Ascending aorta (tissue), 2 donors: Measurements from ENCODE around the gene DUSP23. TPM values are rescaled to one million over a fixed set of nuclear protein-coding genes. Genes with fewer than 3 reads are reported as not detected.
A peak's percentile ranks its signal among the peaks of the same experiment; 100 is the strongest.

ENCODE experiments used
- DNase-seq, 2 donors: peaks; one replicate each; pipeline ENCODE4 v3.0.0-alpha.2; 2019; ENCODE audit warnings: low spot score in 2 of 2
- H3K27ac ChIP-seq, 2 donors: fragments of 200-600 bp; sonication (generic); one replicate each; pipeline ENCODE4 v1.5.1; 2016 to 2017; ENCODE audit warnings: mild to moderate bottlenecking in 1 of 2
- H3K27me3 ChIP-seq: fragments of 200-600 bp; sonication (generic); one replicate; pipeline ENCODE4 v1.5.1; 2017
- H3K36me3 ChIP-seq, 2 donors: fragments of 200-600 bp; sonication (generic); one replicate each; pipeline ENCODE4 v1.5.1; 2016
- H3K4me1 ChIP-seq, 2 donors: fragments of 200-600 bp; sonication (generic); one replicate each; pipeline ENCODE4 v1.5.1; 2016 to 2017; ENCODE audit warnings: mild to moderate bottlenecking in 1 of 2
- H3K4me3 ChIP-seq, 2 donors: fragments of 200-600 bp; sonication (generic); one replicate each; pipeline ENCODE4 v1.5.1; 2016 to 2017; ENCODE audit warnings: mild to moderate bottlenecking in 1 of 2
- H3K9me3 ChIP-seq, 2 donors: fragments of 200-600 bp; sonication (generic); one replicate each; pipeline ENCODE4 v1.5.1; 2016
- CTCF ChIP-seq, 3 experiments: fragments of 200-600 bp in 2 of 3; fragments of 450-650 bp in 1 of 3; sonication (generic) in 2 of 3; IDR thresholded peaks; one replicate each; pipeline ENCODE4 v1.5.1; 2016 to 2019; ENCODE audit warnings: antibody characterized with exemption in 3 of 3, mild to moderate bottlenecking in 1 of 3, moderate library complexity in 1 of 3
- intact Hi-C: fragments of 100-400 bp; cut with DNase I; formaldehyde crosslinking; loops from one replicate; pipeline ENCODE4 v1.15.1; 2023
- total RNA-seq: library from RNA; depleted of rRNA; stranded (reverse); fragments of >200 nt; gene quantifications from one replicate; pipeline ENCODE4 v1.1.0, GENCODE V29; 2016

Gene DUSP23
- total RNA-seq, 1 donor from 2014 or later, result 549 TPM

GRCh38 chr1:159749630-159750029 is 31.1 kb upstream of the DUSP23 start:
- intact Hi-C loops, result no loop called here
- no peaks in the 10 kb centered on the region for H3K9me3 ChIP-seq
- H3K27ac ChIP-seq, result no peak overlapping the region
- no peak for TF ChIP-seq CTCF (IDR thresholded peaks at IDR 0.05)
- no peaks in the 10 kb centered on the region for H3K4me1 ChIP-seq
- H3K36me3 ChIP-seq, result no peaks in the 10 kb centered on the region
- no peak for DNase-seq
- H3K27me3 ChIP-seq, result no peaks in the 10 kb centered on the region
- H3K4me3 ChIP-seq, result no peak overlapping the region

GRCh38 chr1:159750621-159751020 is 30.1 kb upstream of the DUSP23 start:
- no peak for DNase-seq
- Histone ChIP-seq H3K4me3 (no peak overlapping the region), H3K9me3 (no peaks in the 10 kb centered on the region), H3K27me3 (no peaks in the 10 kb centered on the region), H3K4me1 (no peaks in the 10 kb centered on the region), H3K36me3 (no peaks in the 10 kb centered on the region), H3K27ac (no peak overlapping the region)
- intact Hi-C loops, result no loop called here
- TF ChIP-seq CTCF (IDR thresholded peaks at IDR 0.05), result no peak

GRCh38 chr1:159751031-159751430 is 29.7 kb upstream of the DUSP23 start:
- TF ChIP-seq CTCF (IDR thresholded peaks at IDR 0.05), result no peak
- Histone ChIP-seq H3K27me3 (no peaks in the 10 kb centered on the region), H3K36me3 (no peaks in the 10 kb centered on the region), H3K9me3 (no peaks in the 10 kb centered on the region), H3K4me1 (no peaks in the 10 kb centered on the region), H3K27ac (peak overlapping the region in 1 of 2 donors; percentile 34), H3K4me3 (no peak overlapping the region)
- DNase-seq, result no peak
- intact Hi-C loops, result no loop called here

GRCh38 chr1:159752135-159752580 is 28.6 kb upstream of the DUSP23 start:
- Histone ChIP-seq H3K36me3 (no peaks in the 10 kb centered on the region), H3K4me3 (no peak overlapping the region), H3K27me3 (no peaks in the 10 kb centered on the region), H3K9me3 (no peaks in the 10 kb centered on the region), H3K27ac (peak overlapping the region in 1 of 2 donors; percentile 34), H3K4me1 (no peaks in the 10 kb centered on the region)
- intact Hi-C loops, result no loop called here
- DNase-seq, result peak in 1 of 2 donors; percentile 78
- TF ChIP-seq CTCF (IDR thresholded peaks at IDR 0.05), result no peak

GRCh38 chr1:159753386-159753785 is 27.4 kb upstream of the DUSP23 start:
- intact Hi-C loops, result no loop called here
- Histone ChIP-seq H3K27me3 (no peaks in the 10 kb centered on the region), H3K4me1 (no peaks in the 10 kb centered on the region), H3K36me3 (no peaks in the 10 kb centered on the region), H3K4me3 (no peak overlapping the region), H3K9me3 (no peaks in the 10 kb centered on the region), H3K27ac (peak overlapping the region in 1 of 2 donors; percentile 9)
- no peak for TF ChIP-seq CTCF (IDR thresholded peaks at IDR 0.05)
- DNase-seq, result no peak

GRCh38 chr1:159755451-159756007 is 25.2 kb upstream of the DUSP23 start:
- H3K36me3 ChIP-seq, result no peaks in the 10 kb centered on the region
- no peaks in the 10 kb centered on the region for H3K4me1 ChIP-seq
- intact Hi-C loops, result no loop called here
- no peak overlapping the region for H3K4me3 ChIP-seq
- TF ChIP-seq CTCF (IDR thresholded peaks at IDR 0.05), result no peak
- no peaks in the 10 kb centered on the region for H3K27me3 ChIP-seq
- no peaks in the 10 kb centered on the region for H3K9me3 ChIP-seq
- H3K27ac ChIP-seq, result no peak overlapping the region
- DNase-seq, result no peak
